ENCODE measurements around the gene IRX2.

The IRX2 gene

DNA sequence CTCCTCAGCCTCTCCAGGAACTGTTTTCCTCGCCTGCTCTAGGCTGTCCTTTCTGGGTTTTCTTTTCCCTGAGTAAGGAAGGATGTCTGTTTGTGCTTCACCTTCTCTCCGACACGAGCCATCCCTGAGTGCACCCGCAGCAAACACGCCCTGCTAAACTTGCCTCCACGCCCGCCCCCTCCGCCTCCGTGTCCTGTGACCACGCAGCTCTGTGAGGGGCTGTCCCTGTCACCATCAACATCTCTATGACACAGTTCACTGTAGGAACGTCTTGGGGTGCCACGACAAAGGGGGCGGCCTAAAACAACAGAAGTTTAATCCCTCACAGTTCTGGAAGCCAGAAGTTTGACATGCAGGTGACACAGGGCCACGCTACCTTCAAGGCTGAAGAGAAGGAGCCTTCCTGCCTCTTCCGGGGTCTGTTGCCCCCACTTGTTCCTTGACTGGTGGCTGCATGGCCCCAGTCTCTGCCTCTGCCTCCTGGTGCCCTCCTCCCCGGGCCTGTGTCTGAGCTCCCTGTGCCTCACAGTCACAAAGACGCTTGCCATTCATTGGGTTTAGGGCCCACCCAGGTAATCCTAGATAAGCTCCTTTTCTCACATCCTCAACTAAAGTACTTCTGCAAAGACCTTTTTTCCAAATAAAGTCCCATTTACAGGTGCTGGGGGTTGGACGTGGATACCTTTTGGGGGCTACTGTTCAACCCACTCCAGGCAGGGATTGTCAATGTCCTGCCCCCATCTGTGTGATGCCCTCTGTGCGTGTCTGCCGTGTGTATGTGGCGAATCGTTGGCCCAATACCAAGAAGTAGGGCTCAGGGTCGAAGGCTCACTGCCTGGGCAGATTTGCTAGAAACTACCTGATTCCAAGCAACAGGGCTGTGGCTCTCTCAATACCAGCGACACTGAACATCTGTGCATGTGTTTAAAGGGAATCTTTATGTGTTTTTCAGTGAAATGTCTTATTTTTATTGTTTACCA lies 39.7 kb downstream of the IRX2 start:
- no peak for DNase-seq

DNA sequence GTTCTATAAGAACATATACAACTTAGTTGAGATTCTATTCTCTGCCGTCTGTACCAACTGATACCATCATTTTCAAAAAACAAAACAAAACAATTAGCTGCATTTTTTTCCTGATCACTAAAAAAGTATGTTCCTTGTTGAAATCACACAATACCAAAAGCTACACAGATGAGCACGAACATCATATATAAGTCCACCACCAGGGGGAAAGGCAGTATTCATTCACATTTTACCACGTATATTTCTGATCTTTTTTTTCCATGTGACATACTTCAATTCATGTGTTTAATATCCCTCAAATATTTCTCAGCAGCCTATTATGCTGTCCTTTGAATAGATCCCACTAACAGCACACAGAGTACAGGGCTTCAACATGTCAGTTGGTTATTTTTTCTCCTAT lies 40.6 kb downstream of the IRX2 start:
- no peak for DNase-seq

DNA sequence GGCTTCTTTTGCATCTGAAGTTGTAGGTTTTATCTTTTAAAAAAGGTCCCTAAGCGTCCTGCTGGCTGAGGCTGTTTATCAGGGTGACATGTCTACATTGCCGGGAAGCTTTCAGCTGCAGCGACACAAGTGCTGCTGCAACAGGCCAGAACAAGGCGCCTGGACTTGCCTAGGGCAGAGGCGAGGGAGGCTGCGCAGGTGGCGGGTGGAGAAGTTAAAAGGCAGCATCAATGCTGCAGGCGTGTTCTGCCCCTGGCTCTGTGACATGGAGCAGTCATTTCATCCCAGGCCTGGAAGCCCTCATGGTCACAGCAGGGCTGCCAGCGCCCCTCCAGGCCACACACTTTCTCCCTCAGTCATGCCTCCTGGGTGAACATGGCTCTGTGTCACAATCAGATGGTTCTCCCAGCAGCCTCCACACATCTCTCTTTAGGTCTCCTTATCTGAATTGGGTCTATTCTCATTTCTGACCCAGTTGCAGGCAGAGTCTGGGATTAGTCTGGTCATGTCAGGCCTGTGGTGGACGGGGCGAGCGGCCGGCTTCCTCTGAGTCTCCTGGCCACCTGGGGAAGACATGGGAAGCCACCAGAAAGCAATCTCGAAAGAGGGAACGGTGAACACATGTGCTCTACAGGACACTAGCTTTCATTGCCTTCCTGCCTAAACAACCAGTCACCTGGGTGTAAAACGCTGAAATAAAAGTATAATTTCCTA lies 41.3 kb downstream of the IRX2 start:
- no peak for DNase-seq

DNA sequence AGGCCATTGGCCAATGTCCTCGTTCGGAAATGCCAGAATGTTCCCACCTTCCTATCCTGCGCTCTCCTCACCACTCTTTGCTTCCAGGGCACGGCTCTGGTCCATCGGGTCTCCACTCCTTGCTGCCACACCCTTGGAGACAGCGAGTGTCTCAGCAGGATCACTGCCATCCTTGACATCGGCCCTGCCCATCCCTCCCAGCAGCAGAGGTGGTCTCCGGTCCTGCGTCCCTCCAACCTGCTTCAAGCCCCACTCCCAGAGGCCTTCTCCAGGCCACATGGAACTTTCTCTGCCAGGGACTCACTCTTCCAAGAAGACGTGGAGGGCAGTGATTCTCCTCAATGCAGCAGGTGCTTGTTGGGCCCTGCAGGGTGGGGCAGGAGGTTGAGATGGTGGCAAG lies 42.7 kb downstream of the IRX2 start:
- DNase-seq, result no peak

DNA sequence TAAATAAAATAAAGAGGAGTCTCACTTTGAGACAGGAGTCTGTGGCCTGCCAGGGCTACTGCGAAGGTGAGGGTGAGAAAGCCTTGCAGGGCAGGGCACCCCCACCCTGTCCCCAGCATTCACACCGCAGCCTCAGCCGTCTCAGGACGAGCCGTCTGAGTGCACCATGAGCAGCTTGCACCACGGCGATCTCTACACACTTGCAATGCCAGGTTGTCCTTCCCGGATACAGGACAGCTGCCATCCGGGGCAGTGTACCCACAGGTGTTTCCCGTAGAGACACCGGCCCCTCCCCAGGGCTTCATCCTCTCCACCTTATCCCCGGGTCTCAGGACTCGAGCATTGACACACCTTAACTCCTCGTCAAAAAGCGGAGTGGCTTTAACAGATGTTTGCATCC lies 43.3 kb downstream of the IRX2 start:
- no peak for DNase-seq

DNA sequence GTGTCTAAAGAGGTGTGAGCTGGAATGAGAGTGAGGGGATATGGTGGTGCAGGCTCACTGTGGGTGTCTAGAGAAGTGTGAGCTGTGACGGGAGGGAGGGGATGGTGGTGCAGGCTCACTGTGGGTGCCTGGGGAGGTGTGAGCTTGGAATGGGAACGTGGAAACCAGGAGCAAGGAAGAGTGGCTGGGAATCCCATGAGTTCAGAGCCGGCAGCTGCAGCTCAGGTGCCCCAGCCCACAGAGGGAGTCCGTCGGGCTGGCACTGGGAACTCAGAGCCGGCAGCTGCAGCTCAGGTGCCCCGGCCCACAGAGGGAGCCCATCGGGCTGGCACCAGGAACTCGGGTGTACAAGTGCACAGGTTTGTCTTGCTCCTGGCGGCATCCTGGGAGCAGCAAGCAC lies 45.6 kb downstream of the IRX2 start:
- DNase-seq, result no peak

DNA sequence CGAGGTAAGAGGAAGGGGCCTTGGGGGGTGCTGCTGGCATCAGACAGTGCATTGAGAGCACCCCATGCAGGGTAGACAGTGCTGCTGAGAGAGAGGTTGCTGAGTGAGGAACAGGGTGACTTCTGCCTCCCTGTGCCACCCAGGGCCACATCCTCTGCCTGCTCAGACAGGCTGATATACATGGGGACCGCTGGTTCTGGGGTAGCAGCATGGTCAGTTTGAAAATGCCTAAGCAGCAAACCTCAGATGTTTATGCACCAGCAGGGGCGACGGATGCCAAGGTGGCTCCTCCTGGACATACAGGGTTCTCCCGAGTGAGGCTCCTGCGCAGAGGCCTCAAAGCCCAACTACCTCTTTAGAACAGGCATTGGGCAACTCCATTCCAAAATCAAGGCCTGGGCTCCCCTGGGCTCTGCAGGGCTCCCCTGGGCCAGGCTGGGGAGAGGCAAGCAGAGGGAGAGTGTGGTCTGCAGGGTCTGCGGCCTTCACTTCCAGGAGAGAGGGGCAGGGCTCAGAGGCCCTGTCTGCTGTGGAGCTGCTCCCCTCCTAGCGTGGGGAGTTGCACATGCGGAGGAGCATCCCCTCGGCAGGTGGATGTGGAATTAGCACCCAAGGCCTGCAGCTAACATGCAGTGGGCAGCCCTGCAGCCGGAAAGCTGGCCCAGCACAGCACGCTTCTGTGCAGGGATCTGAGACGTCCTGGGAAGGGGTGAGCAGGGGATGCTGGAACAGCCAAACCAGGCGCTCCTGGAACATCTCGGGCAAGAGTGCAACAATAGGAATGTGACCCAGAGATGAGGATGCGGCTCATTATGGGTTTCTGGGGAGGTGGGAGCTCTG lies 46.5 kb downstream of the IRX2 start:
- DNase-seq, result no peak

DNA sequence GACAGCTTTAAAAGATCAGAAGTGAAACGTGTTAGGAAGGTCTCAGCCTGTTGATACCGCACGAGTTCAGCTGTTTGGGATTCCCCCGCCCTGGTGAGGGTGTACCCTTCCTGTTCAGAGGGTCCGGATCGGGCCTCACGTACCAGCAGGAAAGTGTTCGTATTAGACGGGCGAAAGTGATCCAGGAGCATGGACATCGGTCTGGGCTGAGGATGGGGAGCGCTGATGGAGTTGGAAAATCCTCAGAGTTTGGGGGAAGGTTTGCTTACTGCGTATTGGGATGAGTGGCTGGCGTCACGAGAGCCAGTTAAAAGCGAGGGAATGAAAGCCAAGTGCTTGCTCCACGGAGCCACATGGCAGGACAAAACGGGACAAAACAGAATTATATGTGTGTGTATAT lies 47.4 kb downstream of the IRX2 start:
- no peak for DNase-seq

DNA sequence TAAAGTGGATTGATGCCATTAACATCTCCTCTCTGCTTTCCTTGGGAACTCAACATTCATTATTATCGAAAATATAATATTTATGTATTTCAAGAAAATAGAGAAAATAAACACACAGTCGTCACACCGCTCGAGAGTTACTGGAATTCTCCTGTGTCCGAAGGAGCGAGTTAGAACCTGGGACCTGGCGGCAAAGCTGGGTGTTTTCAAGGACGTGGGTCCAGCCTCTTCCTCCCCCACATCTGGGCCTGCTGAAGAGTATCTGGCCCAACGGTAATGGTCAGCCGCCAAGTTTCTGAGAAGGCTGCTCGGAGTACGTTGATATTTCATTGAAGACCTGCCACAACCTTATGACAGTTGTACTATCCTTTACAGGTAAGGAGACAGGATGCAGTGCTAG lies 47.9 kb downstream of the IRX2 start:
- no peak for DNase-seq

DNA sequence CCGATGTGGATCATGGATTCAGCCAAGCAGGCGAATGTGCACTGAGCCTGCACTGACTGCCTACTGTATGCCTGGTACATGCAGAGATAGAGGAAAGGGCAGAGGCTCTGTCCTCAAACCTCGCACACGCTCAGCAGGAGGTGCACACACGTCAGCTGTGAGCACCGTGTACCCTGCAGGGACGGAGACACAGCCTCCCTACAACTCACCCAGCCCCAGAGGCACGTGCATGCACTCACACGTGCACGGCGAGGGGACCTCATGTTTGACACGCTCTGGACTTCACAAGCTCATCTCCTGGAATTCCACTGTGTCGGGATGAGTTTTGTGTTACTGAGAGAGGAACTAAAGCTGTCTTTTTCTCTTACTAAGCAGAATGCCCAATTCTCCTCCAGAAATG lies 48.4 kb downstream of the IRX2 start:
- DNase-seq, result no peak

DNA sequence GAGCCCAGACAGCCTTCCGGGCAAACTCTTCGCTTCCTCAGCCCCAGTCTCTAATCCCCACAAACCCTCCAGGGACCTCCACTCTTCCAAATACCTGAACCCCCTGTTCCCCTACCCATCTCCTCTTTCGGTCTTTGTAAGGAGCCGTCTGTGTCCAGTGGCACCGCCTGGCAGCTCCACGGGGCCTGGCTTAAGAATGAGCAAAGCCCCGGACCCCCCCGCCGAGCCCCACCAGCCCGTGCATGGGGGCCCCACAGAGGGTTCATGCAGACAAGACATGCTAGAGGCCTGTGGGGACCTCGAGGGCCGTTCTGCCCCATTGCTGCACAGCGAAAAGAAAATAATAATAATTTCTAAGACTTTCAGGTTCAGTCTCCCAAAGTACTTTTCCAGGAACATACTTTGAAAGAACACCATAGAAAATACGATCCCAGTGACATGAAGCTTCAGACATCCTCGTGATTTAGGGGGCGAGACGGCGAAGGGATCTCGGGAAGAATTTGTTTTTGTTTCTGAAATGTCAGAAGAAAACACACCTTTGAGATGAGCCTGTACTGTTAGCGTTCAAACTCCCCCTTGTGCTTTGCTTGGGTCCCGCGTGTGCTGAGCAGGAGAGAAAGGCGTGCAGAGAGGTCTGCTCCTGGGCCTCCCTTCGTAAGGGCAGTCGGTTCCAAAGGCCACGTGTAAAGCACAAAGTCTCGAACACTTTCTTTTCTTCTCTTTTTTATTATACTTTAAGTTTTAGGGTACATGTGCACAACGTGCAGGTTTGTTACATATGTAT lies 49.2 kb downstream of the IRX2 start:
- DNase-seq, result no peak

DNA sequence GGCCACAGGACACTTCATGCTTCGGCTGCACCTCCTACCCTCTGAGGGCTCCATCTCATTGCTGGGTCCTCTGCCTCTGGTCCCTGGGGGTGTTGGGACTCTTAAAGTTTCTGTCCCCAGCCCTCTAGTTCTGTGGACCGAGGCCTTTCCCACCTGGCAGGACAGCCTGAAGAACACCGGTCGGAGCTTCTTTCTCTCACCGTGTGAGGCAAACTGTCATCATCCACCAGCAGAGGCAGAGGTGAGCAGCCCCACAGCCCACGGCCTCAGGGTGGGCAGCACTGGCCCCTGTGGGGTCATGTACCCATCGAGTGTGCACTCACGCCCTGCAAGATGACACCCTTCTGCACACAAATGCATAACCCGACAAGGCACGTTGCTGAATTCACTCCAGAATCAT lies 49.9 kb downstream of the IRX2 start:
- DNase-seq, result no peak

DNA sequence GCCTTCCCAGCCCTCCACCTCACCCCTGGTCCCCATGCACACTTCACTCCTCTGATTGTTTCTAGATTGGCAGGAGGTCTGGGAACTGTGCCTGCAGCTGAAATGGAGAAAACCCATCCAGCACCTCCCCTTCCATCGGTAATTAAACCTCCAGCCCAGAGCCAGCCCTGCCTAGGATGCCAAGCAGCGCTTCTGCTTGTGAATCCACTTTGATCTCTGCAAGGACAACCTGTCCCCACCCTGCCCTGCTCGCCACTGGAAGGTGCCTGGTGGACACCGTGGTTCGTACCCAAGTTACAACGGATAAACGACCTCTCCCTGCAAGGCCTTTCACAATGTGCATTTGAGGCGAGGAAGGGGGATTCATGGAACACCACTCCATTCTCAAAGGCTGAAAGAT lies 50.6 kb downstream of the IRX2 start:
- no peak for DNase-seq

DNA sequence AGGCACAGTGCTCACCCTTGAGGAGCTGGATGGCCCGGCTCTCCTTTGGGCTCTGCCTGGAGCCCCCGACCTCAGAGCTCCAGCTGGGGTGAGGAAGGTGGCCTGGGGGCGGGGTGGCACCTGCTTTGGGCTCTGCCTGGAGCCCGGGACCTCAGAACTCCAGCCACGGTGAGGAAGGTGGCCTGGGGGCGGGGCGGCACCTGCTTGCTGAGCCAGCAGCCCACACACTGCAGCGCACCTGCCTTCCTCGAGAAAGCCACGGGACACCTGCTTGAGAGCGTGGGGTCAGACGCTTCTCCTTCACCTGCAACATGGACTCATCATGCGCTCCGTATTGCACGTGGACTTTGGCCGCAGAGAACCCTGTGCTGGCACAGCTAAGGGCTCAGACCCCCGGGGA lies 51.8 kb downstream of the IRX2 start:
- no peak for DNase-seq

DNA sequence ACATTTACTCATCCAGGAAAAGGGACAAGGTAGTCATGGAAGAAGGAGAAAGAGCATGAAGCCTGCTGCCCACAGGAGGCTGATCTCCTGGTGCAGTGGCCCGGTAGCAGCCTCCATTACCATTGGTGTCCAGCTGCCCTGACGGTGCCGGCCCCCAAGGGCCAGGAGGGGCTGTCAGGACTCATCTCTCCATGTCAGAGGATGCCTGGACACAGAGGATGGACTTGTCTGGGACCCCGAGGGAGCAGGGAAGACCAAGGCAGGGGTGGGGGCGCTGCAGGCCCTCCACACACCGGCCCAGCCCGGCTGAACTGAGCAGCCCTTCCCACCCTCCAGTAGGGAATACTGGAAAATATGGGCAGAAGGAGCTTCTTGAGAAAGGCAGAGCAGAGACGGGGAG lies 52.2 kb downstream of the IRX2 start:
- no peak for DNase-seq

DNA sequence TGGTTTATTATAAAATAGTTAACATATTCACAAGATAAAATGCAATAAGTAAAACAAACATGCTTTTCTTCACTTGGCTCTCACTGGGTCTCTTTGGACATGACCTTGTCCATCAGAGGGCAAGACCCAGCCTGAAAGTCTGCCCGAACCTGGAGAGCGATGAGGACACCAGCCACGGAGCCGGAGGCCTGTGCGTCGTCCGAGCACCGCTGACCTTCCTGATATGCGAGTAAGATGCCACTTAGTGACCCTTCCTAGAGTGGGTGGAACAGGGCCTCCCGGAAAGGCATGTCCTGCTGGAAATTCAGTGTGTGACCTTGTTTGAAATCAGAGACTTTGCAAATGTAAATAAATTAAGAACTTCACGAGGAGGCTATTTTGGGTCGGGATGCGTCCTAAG lies 52.9 kb downstream of the IRX2 start:
- no peak for DNase-seq

DNA sequence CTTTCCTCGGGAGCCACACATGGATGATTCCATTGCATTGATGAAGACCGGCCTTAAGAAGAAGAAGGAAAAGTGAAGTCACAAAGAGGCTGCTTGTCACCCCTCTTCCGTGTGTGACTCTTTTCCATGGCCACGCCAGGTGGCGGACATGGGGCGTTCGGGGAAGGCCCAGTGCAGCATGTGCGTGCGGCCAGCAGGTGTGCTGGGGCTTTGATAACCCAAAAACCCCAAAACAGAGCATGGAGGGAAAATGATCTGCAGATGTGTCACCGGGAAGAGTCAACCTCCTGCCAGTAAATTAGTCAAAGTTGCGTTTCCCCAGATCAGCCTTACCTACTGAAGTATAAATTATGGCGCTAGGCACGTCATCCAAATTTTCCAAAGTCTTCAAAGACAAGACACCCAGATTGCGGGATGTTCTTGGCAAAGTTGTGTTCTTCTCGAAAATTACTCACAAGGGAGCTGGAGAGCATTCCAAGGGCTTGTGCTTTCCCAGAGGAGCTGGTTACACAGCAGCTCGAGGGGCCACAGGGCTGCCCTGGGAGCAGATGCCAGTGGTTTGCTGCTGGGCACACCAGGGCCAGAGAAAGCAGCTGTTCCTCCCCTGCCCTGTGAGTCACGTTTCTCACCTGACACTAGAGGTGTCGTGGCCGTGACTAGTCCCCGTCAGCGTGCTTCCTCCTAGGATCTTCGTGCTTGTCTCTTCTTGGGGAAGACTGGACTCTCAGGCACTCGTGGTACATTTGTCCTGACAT lies 53.9 kb downstream of the IRX2 start:
- DNase-seq, result no peak

DNA sequence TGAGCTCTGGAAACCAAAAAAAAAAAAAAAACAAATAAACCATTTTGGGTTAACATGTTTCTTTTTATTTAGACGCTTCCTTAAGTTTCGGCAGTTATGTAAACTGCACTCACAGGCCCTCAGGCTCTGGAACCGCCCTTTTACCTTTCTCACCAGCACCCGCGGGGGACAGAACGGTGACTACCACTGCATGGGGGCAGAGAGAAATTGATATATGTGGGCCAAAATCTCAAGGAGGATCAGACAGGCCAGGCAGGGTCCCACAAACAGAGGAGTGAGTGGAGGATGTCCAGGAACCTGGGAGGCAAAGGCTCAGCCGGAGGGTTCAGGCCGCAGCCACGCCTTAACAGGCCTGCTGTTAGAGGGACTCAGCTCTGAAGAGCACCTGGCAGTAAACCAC lies 54.4 kb downstream of the IRX2 start:
- no peak for DNase-seq

Measured in GDM1 (cell line).